Measurements from ENCODE around the gene PICK1.

GRCh38 chr22:38077595-38077994 lies 20.4 kb downstream of the PICK1 start:
- no peak for TF ChIP-seq CREB1 (IDR thresholded peaks at IDR 0.05; ENCODE audit: low read depth)
- TF ChIP-seq, protein P1, sequence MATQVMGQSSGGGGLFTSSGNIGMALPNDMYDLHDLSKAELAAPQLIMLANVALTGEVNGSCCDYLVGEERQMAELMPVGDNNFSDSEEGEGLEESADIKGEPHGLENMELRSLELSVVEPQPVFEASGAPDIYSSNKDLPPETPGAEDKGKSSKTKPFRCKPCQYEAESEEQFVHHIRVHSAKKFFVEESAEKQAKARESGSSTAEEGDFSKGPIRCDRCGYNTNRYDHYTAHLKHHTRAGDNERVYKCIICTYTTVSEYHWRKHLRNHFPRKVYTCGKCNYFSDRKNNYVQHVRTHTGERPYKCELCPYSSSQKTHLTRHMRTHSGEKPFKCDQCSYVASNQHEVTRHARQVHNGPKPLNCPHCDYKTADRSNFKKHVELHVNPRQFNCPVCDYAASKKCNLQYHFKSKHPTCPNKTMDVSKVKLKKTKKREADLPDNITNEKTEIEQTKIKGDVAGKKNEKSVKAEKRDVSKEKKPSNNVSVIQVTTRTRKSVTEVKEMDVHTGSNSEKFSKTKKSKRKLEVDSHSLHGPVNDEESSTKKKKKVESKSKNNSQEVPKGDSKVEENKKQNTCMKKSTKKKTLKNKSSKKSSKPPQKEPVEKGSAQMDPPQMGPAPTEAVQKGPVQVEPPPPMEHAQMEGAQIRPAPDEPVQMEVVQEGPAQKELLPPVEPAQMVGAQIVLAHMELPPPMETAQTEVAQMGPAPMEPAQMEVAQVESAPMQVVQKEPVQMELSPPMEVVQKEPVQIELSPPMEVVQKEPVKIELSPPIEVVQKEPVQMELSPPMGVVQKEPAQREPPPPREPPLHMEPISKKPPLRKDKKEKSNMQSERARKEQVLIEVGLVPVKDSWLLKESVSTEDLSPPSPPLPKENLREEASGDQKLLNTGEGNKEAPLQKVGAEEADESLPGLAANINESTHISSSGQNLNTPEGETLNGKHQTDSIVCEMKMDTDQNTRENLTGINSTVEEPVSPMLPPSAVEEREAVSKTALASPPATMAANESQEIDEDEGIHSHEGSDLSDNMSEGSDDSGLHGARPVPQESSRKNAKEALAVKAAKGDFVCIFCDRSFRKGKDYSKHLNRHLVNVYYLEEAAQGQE (IDR thresholded peaks at IDR 0.05; ENCODE audit: low read depth): no peak
